Chondrocyte (in vitro differentiated cells): Measurements from ENCODE around the gene CTSH. TPM values are rescaled to one million over a fixed set of nuclear protein-coding genes. Genes with fewer than 3 reads are reported as not detected.

Source experiments
- DNase-seq: peaks from one replicate; pipeline ENCODE4 v3.0.0; 2021; ENCODE audit warnings: mixed read lengths, low spot score
- H3K27ac Mint-ChIP-seq: one replicate; pipeline ENCODE4 v1.8.0; 2021; ENCODE audit warnings: mild to moderate bottlenecking, moderate library complexity, mixed read lengths; ENCODE audit not compliant: unreplicated experiment
- H3K27me3 Mint-ChIP-seq: 2 replicates; pipeline ENCODE4 v1.8.0; 2021; ENCODE audit warnings: low read depth, mixed read lengths
- H3K36me3 Mint-ChIP-seq: 2 replicates; pipeline ENCODE4 v1.8.0; 2021; ENCODE audit warnings: low read depth, mixed read lengths
- H3K4me1 Mint-ChIP-seq: 2 replicates; pipeline ENCODE4 v1.8.0; 2021; ENCODE audit warnings: low read depth, mild to moderate bottlenecking, mixed read lengths
- H3K4me3 Mint-ChIP-seq: one replicate; pipeline ENCODE4 v1.8.0; 2021; ENCODE audit warnings: mild to moderate bottlenecking, moderate library complexity, mixed read lengths; ENCODE audit not compliant: unreplicated experiment
- H3K9me3 Mint-ChIP-seq: 2 replicates; pipeline ENCODE4 v1.8.0; 2021; ENCODE audit warnings: low read depth, mixed read lengths
- total RNA-seq: library from RNA; stranded (reverse); gene quantifications from 3 replicates; pipeline ENCODE4 v1.2.1, GENCODE V29; 2021
- TF ChIP-seq, protein P1 (sequence below): fragments of 200-600 bp; sonication (generic); IDR thresholded peaks from 2 replicates; pipeline ENCODE4 v1.5.0; 2021; ENCODE audit warnings: antibody characterized with exemption, mild to moderate bottlenecking, moderate library complexity

CTSH gene
- total RNA-seq, 1 donor from 2014 or later, result 22.5 TPM

- DNase-seq, result peak; percentile 64
- Mint-ChIP-seq H3K9me3 (no peaks in the 10 kb centered on the region), H3K27ac (no peak overlapping the region), H3K4me3 (no peak overlapping the region), H3K27me3 (peaks cover 11% of the 10 kb centered on the region), H3K4me1 (peaks cover 14% of the 10 kb centered on the region), H3K36me3 (no peaks in the 10 kb centered on the region)
- TF ChIP-seq, protein P1, sequence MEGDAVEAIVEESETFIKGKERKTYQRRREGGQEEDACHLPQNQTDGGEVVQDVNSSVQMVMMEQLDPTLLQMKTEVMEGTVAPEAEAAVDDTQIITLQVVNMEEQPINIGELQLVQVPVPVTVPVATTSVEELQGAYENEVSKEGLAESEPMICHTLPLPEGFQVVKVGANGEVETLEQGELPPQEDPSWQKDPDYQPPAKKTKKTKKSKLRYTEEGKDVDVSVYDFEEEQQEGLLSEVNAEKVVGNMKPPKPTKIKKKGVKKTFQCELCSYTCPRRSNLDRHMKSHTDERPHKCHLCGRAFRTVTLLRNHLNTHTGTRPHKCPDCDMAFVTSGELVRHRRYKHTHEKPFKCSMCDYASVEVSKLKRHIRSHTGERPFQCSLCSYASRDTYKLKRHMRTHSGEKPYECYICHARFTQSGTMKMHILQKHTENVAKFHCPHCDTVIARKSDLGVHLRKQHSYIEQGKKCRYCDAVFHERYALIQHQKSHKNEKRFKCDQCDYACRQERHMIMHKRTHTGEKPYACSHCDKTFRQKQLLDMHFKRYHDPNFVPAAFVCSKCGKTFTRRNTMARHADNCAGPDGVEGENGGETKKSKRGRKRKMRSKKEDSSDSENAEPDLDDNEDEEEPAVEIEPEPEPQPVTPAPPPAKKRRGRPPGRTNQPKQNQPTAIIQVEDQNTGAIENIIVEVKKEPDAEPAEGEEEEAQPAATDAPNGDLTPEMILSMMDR, result no peak
These were observed 2.7 kb upstream of the CTSH start for GRCh38 chr15:78947506-78947905.

- DNase-seq, result peak; percentile 42
- Mint-ChIP-seq H3K36me3 (no peaks in the 10 kb centered on the region), H3K27ac (no peak overlapping the region), H3K4me3 (no peak overlapping the region), H3K4me1 (peaks cover 14% of the 10 kb centered on the region), H3K9me3 (no peaks in the 10 kb centered on the region), H3K27me3 (peaks cover 11% of the 10 kb centered on the region)
- TF ChIP-seq, protein P1, result no peak
These were observed 1.6 kb upstream of the CTSH start for GRCh38 chr15:78946493-78946892.

DNA sequence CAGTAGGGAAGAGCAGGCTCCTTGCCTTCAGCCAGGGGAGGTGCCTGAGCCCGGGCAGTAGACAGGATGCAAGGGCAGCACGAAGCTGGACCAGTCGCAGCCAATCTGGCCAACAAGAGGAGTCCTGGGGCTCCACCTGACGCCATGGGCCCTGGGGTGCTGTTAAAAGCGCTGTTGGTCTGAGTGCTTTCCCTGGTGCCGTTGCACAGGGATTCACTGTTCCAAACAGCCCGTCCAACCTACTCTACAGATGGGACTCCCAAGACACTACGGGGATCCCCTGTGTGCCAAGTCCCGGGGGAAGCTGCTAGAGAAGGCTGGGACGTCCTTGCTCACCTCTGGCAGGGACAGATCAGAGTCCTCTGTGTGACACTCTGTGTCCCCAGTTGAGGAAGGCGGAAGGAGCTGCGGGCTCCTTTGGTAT is 632 bp downstream of the CTSH start:
- Mint-ChIP-seq H3K4me1 (peaks cover 14% of the 10 kb centered on the region), H3K27me3 (peaks cover 12% of the 10 kb centered on the region), H3K4me3 (peak overlapping the region; percentile 72), H3K27ac (no peak overlapping the region), H3K9me3 (no peaks in the 10 kb centered on the region), H3K36me3 (no peaks in the 10 kb centered on the region)
- TF ChIP-seq, protein P1, result no peak
- DNase-seq, result peak; percentile 83

GRCh38 chr15:78943692-78944091 is 1.2 kb downstream of the CTSH start:
- Mint-ChIP-seq H3K36me3 (no peaks in the 10 kb centered on the region), H3K27me3 (peaks cover 12% of the 10 kb centered on the region), H3K9me3 (no peaks in the 10 kb centered on the region), H3K4me1 (peaks cover 14% of the 10 kb centered on the region), H3K4me3 (peak overlapping the region; percentile 34), H3K27ac (no peak overlapping the region)
- TF ChIP-seq, protein P1, result no peak
- DNase-seq, result no peak

GRCh38 chr15:78942741-78943140 is 2.1 kb downstream of the CTSH start:
- DNase-seq, result no peak
- Mint-ChIP-seq H3K4me3 (no peak overlapping the region), H3K27ac (no peak overlapping the region), H3K27me3 (peaks cover 12% of the 10 kb centered on the region), H3K36me3 (peaks cover 2% of the 10 kb centered on the region), H3K9me3 (no peaks in the 10 kb centered on the region), H3K4me1 (peaks cover 14% of the 10 kb centered on the region)
- TF ChIP-seq, protein P1, result no peak
